C4-2B (cell line): ENCODE data around the gene ABHD17B.

ENCODE experiments used
- ZFX ChIP-seq: fragments of 450-650 bp; IDR thresholded peaks from 2 replicates; pipeline ENCODE4 v1.6.1; 2017
- TF ChIP-seq, protein P1 (sequence below): fragments of 450-650 bp; conservative IDR thresholded peaks from 2 replicates; pipeline ENCODE4 v1.5.1; 2017; ENCODE audit warnings: mild to moderate bottlenecking

DNA sequence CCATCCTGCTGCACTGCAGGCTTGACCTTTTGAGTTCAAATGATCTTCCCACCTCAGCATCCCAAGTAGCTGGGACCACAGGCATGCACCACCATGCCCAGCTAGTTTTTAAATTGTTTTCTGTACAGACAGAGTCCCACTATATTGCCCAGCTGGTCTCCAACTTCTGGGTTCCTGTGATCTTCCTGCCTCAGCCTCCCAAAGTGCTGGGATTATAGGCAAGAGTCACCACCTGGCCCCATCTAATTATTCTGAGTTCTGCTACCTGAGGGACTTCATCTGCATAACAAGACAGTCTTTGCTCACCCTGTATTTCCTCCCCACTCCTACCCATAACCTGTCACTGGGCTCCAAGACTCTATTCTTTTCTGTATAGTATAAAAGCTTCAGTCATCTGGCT lies 88.1 kb downstream of the ABHD17B start:
- TF ChIP-seq, protein P1, sequence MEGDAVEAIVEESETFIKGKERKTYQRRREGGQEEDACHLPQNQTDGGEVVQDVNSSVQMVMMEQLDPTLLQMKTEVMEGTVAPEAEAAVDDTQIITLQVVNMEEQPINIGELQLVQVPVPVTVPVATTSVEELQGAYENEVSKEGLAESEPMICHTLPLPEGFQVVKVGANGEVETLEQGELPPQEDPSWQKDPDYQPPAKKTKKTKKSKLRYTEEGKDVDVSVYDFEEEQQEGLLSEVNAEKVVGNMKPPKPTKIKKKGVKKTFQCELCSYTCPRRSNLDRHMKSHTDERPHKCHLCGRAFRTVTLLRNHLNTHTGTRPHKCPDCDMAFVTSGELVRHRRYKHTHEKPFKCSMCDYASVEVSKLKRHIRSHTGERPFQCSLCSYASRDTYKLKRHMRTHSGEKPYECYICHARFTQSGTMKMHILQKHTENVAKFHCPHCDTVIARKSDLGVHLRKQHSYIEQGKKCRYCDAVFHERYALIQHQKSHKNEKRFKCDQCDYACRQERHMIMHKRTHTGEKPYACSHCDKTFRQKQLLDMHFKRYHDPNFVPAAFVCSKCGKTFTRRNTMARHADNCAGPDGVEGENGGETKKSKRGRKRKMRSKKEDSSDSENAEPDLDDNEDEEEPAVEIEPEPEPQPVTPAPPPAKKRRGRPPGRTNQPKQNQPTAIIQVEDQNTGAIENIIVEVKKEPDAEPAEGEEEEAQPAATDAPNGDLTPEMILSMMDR = no peak
- no peak for TF ChIP-seq ZFX
